Inflammatory macrophage (primary cell): ENCODE results near the gene UBE2K.
A peak's percentile ranks its signal among the peaks of the same experiment; 100 is the strongest.
"Not testable (repeated sequence)": the region's sequence is repeated elsewhere in the genome, so short reads cannot be mapped to it uniquely, and the experiment has no call there.

ENCODE experiments used
- DNase-seq, 2 donors: peaks; one replicate each; pipeline ENCODE4 v3.0.0-alpha.2; 2020 to 2022

The UBE2K gene

DNA sequence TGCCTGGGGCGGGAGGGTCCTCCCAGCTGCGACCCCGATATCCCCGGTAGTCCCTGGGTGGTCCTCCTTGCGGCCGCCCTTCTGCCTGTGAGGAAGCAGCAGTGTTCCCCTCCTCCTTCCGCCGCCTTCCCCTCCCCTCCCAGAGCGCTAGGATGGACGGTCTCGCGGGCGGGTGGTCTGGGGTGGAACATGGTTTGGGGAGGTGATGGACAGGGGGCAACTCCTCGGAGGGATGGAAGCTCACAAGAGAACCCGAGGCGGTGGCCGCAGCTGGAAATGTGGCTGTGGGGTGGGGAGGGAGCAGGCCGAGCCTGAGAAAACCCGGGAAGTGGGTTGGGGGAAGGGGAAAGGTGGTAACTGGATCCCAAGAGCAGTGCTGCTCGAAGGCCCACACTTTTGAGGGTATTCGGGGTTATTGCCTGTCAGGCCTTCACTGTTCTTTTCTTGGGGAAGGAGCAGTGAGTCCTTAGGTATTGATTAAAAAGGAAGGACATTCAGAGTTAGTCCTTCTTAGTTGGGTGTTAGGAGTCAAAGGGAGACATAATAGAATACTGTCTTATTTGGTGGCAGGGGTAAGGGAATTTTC lies 581 bp downstream of the UBE2K start:
- DNase-seq, result peak in 1 of 2 donors; percentile 25

- DNase-seq, result peak; percentile 24 to 64
Observed at GRCh38 chr4:39699687-39700409, 1.9 kb downstream of the UBE2K start.

DNA sequence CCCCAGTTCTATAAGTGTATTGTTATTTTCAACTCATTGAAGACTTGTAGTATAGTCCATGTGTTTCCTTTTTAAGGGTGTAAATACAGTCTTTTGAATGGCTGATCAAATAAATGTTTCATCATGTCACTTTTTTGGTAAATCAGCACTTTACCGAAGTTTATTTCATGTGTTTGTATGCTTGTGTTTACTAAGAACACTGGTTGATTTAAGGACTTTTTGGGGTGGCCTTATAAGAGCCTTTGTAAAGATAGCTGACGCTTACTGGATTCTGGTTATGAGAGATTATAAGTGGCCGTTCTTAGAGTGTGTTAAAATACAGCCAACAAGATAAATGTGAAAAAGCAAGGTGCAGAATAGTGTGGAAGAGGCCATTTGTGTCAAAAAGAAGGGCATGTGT lies 2.6 kb downstream of the UBE2K start:
- no peak for DNase-seq

- no peak for DNase-seq
Observed at GRCh38 chr4:39702716-39703115, 4.8 kb downstream of the UBE2K start.

DNA sequence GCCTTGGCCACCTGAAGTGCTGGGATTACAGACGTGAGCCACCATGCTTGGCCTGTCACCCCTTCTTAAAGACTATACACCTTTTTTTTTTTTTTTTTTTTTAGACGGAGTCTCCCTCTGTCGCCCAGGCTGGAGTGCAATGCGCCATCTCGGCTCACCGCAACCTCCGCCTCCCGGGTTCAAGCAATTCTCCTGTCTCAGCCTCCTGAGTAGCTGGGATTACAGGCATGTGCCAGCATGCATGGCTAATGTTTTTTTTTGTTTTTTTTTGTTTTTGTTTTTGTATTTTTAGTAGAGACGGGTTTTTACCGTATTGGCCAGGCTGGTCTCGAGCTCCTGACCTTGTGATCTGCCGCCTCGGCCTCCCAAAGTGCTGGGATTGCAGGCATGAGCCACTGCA lies 6.9 kb downstream of the UBE2K start:
- DNase-seq, result not testable (repeated sequence)

GRCh38 chr4:39706334-39706733 lies 8.4 kb downstream of the UBE2K start:
- no peak for DNase-seq

DNA sequence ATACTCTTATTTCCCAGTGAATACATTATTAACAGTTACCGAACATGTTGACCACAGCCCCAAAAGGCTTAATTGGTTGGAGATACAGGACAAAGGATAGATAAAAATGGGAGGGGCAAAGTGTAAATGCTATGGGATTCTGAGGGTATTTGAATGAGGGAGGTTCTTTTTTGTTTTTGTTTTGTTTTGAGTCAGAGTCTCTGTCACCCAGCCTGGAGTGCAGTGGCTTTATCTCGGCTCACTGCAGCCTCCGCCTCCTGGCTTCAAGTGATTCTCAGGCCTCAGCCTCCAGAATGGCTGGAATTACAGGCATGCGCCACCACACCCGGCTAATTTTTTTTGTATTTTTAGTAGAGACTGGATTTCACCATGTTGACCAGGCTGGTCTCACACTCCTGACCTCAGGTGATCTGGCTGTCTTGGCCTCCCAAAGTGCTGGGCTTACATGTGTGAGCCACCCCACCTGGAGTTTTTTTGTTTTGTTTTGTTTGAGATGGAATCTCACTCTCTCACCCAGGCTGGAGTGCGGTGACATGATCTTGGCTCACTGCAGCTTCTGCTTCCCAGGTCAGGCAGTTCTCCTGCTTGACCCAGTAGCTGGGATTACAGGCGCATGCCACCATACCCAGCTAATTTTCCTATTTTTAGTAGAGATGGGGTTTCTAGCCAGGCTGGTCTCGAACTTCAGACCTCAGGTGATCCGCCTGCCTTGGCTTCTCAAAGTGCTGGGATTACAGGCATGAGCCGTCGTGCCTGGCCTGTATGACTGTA lies 9.0 kb downstream of the UBE2K start:
- DNase-seq, result no peak

GRCh38 chr4:39710098-39710896 lies 12.4 kb downstream of the UBE2K start:
- DNase-seq, result no peak

DNA sequence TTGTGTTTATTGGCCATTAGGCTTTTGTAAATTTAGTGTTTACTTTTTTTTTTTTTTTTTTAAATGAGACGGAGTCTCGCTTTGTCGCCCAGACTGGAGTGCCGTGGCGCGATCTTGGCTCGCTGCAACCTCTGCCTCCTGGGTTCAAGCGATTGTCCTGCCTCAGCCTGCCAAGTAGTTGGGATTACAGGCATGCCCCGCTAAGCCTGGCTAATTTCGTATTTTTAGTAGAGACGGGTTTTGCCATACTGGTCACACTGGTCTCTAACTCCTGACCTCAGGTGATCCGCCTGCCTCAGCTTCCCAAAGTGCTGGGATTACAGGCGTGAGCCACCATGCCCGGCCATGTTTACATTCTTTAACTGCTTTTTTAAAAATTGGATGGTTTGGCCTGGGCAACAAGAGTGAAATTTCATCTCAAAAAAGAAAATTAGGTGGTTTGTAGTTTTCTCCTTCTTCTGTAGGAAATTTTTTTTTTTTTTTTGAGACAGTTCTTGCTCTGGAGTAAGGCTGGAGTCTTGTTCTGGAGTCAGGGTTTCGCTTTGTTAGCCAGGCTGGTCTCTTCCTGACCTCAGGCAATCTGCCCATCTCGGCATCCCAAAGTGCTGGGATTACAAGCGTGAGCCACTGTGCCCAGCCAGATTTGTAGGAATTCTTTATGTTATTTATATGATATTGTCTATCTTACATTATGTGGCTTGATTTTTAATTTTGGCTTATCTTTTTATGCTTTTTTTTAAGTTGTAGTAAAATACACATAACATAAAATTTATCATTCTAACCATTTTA lies 15.1 kb downstream of the UBE2K start:
- no peak for DNase-seq

DNA sequence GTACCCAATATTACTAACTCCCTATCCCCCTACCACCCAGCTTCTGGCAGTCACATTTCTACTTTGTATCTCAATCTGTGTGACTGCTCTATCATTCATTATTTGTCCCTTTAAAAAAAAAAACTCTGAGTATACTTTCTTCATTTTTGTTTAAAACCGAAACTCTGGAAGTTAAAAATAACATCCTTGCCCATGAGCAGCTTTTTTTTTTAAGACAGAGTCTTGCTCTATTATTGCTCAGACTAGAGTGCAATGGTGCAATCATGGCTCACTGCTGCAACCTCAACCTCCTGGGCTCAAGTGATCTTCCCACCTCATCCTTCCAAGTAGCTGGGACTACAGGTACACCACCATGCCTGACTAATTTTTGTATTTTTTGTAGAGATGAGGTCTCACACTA lies 15.8 kb downstream of the UBE2K start:
- DNase-seq, result peak; percentile 70 to 77

GRCh38 chr4:39714166-39714565 lies 16.2 kb downstream of the UBE2K start:
- DNase-seq, result peak; percentile 74 to 79

DNA sequence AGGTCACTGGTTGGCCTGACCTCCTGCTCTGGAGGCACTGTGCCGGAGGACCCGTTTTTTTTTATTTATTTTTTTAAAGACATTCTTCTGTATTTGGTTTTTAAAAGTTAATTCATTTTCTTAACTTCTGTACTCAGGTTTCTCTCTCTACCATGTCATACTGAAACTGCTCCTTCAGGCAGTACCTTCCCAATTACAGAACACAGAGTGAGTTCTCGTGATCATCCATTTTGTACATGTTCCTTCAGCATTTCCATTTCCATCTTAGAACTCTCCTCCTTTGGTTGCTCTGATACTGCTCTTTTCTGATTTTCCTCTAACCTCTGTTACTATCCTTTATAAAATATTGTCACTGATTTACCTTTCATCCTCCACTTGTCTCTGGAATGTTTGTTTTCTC lies 17.9 kb downstream of the UBE2K start:
- DNase-seq, result no peak

DNA sequence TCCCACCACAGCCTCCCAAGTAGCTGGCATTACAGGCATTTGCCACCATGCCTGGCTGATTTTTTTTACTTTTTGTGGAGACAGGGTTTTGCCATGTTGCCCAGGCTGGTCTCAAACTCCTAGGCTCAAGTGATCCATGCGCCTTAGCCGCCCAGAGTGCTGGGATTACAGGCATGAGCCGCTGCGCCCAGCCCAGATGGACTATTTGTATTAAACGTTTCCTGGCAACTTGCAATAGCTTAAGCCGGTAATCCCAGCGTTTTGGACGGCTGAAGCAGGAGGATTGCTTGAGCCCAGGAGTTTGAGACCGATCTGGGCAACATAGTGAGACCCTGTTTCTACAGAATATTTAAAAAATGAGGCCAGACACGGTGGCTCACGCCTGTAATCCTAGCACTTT lies 18.4 kb downstream of the UBE2K start:
- no peak for DNase-seq

DNA sequence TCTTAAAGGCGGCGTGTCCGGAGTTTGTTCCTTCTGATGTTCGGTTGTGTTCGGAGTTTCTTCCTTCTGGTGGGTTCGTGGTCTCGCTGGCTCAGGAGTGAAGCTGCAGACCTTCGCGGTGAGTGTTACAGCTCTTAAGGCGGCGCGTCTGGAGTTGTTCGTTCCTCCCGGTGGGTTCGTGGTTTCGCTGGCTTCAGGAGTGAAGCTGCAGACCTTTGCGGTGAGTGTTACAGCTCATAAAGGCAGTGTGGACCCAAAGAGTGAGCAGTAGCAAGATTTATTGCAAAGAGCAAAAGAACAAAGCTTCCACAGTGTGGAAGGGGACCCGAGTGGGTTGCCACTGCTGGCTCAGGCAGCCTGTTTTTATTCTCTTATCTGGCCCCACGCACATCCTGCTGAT lies 19.8 kb downstream of the UBE2K start:
- not testable (repeated sequence) for DNase-seq

- no peak for DNase-seq
Observed at GRCh38 chr4:39718366-39719323, 20.7 kb downstream of the UBE2K start.

DNA sequence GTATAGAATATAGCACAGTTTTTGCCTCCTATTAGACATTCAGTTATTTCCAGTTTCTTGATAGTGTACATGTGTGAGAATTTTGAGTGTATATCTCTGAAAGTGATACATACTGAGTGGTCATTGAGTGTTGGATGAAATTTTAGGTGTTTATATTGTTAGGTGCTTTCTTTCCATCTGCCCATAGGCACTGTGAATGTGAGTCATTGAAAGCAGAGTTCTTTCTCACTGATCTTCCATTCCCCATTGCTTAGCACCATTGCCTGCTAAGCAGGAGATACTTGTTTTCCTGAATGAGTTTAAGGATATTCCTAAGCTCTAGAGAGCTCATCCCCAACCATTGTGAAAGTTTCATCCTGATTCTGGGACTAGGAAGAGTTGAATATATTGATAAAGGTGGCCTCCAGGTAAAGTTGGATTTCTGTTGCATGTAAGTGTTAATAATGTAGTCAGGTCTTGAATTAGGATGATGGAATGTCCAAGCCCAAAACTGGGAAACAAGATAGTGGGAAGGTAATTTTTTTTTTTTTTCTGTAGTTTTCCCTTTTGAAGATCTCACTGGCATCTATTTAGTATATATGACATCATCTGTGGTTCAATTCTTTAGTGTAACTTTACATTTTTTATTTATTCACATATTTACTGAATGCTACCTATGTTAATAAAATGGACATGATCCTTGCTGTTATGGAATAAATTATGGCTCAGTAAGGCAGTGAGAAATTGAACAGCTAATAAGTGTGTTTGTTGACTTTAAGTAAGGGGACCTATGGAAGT lies 22.1 kb downstream of the UBE2K start:
- no peak for DNase-seq

GRCh38 chr4:39721273-39721672 lies 23.3 kb downstream of the UBE2K start:
- DNase-seq, result not testable (repeated sequence)

DNA sequence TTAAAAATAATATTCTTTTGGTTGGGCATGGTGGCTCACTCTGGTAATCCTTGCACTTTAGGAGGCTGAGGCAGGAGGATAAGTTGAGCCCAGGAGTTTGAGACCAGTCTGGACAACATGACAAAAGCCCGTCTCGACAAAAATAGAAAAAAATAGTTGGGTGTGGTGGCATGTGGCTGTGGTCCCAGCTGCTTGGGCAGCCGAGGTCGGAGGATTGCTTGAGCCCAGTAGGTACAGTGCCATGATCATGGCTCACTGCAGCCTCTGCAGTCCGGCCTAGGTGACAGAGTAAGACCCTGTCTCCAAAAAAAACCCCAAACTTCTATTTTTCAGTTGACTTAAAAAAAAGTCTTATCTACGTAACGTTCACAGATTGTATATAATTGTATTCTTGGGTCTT lies 23.9 kb downstream of the UBE2K start:
- DNase-seq, result no peak

- DNase-seq, result no peak
Observed at GRCh38 chr4:39729557-39729956, 31.6 kb downstream of the UBE2K start.

GRCh38 chr4:39730072-39730471 lies 32.1 kb downstream of the UBE2K start:
- DNase-seq, result peak; percentile 47 to 63
